GM21528 (cell line): Measurements from ENCODE around the gene HOXC4.
"Not testable (repeated sequence)": the region's sequence is repeated elsewhere in the genome, so short reads cannot be mapped to it uniquely, and the experiment has no call there.

Source experiments
- ATAC-seq: cut with Tn5 transposase; IDR thresholded peaks from one replicate; pipeline ENCODE4 v1.9.1; 2021; ENCODE audit warnings: mild to moderate bottlenecking, moderate library complexity; ENCODE audit not compliant: unreplicated experiment, low FRiP score

Gene HOXC4

DNA sequence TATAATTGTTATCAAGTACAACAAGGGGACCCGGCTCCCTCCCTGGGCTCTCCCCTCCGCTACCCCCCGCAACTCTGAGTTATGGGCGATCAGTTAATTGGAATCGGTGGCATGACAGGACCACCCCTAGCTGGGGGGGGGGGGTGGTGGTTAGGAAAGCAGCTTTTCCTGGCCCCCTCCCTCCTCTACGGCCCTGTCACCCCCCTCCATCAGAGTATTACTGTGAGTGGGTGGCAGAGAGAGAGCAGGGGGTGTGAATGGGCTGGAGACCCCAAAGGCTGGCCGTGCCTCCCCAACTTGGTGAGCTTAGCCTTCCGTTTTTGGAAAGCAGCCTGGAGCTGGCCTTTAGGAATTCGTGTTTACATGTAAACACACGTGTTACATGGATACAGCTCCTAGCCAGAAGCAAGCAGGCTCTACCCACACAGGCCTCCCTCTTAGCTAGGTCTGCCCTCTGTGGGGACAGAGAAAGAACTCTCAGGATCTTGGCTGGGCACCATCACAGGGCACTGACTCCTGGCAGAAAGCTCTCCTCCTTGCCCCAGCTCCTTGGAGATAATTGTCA lies 1.1 kb upstream of the HOXC4 start:
- ATAC-seq: no peak

DNA sequence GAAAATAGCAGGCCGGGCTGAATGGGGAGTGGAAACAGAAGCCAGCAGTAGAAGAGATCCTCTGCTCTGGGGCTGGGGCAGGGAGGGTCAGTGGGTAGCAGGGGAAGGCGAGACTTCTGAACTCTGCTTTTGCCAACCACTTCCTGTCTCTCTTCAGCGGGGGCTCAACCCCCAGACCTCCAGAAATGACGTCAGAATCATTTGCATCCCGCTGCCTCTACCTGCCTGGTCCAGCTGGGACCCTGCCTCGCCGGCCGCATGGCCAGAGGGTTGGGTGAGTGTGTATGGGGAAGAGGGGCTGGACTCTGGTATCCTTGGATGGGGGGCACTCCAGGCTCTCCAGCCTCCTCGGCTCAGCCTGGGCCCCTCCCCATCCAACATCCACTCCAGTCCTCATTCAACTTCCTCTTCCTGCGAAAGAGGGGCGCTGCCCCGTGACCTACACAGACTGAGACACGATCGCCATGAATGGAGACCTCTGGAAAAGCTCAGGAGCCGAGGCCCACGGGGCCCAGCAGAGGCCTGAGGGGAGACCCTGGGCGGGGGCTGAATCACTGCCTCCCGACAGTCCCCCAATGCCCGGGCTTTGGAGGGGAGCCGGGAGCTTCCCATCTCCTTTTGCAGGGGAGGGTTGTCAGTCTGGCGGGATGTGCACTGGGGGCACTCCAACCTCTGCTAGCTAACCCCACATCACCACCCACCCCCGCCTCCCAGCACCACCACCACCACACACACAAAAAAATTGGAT lies 458 bp upstream of the HOXC4 start:
- ATAC-seq: peak; percentile 64

DNA sequence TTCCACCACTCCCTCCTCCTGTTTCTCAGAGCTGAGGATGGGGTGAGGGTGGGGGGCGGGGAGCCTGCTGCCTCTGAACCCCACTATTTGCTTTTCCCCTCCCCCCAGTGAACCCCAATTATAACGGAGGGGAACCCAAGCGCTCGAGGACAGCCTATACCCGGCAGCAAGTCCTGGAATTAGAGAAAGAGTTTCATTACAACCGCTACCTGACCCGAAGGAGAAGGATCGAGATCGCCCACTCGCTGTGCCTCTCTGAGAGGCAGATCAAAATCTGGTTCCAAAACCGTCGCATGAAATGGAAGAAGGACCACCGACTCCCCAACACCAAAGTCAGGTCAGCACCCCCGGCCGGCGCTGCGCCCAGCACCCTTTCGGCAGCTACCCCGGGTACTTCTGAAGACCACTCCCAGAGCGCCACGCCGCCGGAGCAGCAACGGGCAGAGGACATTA lies 1.1 kb downstream of the HOXC4 start:
- ATAC-seq: no peak

DNA sequence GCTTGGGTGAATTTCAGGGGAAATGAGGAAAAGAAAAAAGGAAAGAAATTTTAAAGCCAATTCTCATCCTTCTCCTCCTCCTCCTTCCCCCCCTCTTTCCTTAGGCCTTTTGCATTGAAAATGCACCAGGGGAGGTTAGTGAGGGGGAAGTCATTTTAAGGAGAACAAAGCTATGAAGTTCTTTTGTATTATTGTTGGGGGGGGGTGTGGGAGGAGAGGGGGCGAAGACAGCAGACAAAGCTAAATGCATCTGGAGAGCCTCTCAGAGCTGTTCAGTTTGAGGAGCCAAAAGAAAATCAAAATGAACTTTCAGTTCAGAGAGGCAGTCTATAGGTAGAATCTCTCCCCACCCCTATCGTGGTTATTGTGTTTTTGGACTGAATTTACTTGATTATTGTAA lies 1.9 kb downstream of the HOXC4 start:
- no peak for ATAC-seq

DNA sequence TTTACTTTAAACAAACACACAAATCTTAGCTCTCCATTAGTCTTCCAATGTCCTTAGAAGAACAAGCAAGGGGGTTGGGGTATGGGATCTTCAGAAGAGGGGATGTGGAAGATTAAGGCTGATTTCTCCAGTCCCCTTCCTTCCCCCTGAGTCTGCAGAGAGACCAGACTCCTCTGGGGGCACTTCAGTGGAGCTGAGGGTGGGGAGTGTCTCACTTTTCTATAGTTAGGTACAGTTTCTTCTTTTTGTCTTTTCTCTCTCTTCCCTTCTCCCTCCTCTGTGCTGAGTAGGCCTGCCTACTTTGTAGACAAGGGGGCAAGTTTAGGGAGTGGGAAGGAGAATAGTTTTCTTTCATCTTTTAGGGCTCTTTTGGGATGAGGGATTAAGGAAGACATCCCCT lies 2.5 kb downstream of the HOXC4 start:
- ATAC-seq: no peak

GRCh38 chr12:54058128-54058768 lies 4.6 kb downstream of the HOXC4 start:
- ATAC-seq: no peak

DNA sequence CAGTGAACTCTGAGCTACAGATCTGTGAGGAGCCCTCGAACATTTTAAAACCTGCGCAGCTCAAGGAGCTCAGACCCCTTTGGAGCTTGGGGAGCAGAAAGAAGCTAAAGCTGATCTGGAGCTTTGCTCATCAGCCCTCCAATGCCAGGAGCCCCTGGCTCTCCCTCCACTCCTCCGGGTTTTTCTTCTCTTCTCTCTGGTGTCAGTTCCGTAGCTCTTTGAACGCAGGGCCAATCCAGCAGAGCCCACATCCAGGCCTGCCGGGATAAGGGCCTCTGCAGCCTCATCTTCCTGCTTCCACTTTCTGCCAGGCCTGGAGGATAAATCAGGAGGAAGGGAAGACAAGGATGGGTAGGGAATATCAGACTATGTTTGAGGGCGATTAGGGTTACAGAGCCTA lies 6.0 kb downstream of the HOXC4 start:
- no peak for ATAC-seq

- ATAC-seq: no peak
Measured at GRCh38 chr12:54060174-54060974, 6.7 kb downstream of the HOXC4 start.

- ATAC-seq: no peak
Measured at GRCh38 chr12:54060975-54061778, 7.5 kb downstream of the HOXC4 start.

GRCh38 chr12:54065677-54066076 lies 12.0 kb downstream of the HOXC4 start:
- ATAC-seq: no peak

DNA sequence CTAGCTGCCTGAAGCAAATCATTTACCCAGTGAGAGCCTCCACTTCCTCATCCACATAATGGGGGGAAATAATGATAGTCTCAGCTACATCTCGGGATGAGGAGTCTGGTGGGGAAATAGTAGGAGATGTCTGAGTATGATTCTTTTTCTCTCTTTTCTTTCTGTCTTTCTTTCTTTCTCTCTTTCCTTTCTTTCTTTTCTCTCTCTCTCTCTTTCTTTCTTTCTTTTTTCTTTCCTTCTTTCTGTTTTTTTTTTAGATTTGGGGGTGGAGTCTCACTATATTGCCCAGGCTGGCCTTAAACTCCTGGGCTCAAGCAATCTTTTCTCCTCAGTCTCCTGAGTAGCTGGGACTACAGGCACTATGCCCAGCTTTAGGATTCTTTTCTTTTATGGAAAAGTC lies 12.8 kb downstream of the HOXC4 start:
- no peak for ATAC-seq

GRCh38 chr12:54068418-54069070 lies 14.9 kb downstream of the HOXC4 start:
- ATAC-seq: no peak

DNA sequence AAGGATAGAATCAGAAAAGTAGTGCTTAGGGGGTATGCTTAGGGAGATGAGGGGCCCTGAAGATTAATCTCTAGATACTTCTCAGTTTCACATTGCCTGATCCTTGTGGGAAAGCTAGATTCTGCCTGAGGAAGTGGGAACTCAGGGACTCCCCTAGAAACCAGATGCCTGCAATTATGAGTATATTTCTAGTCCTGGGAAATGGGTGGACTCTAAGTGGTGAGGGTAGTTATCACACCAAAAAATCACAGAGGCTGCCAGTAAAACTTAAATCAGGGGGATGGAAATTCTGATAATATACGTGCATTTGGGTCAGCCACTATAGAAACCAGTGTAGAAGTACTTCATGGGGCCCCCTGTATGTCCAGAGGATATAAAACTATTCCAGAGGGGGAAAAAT lies 18.3 kb downstream of the HOXC4 start:
- no peak for ATAC-seq

DNA sequence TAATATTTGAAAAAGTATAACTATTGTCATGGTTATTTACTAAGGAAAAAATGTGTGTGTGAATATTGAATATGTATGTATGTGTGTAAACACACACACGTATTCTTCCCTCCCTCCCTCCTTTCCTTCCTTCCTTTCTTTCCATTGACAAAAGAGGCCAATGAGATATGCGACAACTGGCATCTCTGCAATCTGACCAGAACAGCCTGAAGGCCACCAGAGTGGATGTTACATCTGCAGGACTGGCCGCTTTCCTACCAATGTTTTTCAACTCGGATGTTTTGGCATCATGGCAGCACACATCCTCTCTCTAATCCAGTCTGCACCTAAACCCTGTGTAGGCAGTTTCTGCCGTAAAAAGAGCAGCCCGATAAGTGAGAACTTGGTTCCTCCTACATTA lies 20.7 kb downstream of the HOXC4 start:
- no peak for ATAC-seq

DNA sequence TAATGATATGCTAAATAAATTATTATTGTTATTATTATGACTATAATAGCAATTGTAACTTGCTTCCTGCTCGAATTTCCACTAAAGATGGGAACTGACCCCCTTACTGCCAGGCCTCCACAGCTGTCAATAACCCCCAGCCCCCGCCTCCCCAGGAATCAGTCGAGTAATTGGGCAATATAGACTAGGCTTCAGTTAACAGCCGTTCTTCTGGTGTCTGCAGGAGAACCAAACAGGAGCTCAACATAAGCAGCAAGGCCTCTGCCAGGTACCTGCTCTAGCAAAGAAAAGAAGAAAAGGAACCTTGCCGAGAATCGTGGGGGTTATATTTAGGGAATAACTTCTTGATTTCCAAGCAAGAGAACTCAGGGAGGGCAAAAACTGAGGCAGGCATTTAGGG lies 21.8 kb downstream of the HOXC4 start:
- ATAC-seq: no peak

DNA sequence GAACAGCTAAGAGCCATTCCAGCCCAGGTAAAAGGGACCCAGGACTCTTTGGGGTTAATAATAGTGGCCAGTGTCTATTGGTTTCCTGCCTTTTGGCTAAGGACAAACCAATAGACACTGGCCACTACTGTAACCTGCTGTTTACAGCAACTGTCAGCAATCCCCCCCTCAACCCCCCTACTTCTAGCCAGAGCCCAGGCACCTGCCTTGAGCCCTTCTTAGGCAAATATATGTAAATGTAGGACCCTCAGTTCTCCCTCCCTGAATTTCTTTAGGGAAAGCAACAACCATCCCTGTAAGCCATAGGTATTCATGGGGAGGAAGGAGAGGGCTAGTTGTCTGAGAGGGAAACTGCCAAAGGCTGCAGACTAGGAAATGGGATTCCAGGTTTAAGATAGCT lies 22.3 kb downstream of the HOXC4 start:
- no peak for ATAC-seq

DNA sequence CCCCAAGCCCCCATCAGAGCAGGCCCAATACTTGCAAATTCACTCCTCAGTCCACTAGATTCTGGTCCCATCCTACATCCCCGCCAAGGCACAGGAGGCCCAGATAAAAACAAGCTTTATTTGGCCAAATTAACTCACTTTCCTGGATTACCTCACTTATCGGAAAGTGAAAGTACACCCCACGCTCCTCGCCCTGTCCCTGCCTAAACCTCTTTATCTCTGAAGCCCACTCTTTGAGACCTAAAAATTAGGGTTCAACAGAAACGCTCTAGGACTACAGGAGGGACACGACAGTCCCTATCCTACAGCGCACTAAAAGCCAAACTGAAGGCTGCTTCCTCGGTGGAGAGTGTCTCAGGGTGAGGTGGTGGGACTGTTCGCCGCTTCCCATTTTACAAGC lies 24.2 kb downstream of the HOXC4 start:
- ATAC-seq: not testable (repeated sequence)

GRCh38 chr12:54079115-54079514 lies 25.5 kb downstream of the HOXC4 start:
- not testable (repeated sequence) for ATAC-seq

GRCh38 chr12:54080008-54080924 lies 26.6 kb downstream of the HOXC4 start:
- ATAC-seq: not testable (repeated sequence)
